SK-N-SH (cell line): ENCODE measurements around the gene C5orf58. TPM values are rescaled to one million over a fixed set of nuclear protein-coding genes. Genes with fewer than 3 reads are reported as not detected.

ENCODE experiments used
- CTCF ChIA-PET: fragments of 300-600, 350-600 bp; formaldehyde crosslinking; extraction: SDS; loops from one replicate; lab custom pipeline; 2021; lab: Yijun Ruan, JAX
- POLR2A ChIA-PET: fragments of 350-600 bp; sonication (Branson Sonifier 250); formaldehyde crosslinking; extraction: SDS; loops from one replicate; lab custom pipeline; 2020; ENCODE audit warnings: antibody characterized with exemption, inconsistent platforms; lab: Yijun Ruan, JAX
- DNase-seq: peaks from one replicate; pipeline ENCODE4 v3.0.0; 2012
- H2AFZ ChIP-seq: fragments of 200-600 bp; sonication (generic); 2 replicates; pipeline ENCODE4 v1.8.1; 2016; ENCODE audit warnings: antibody characterized with exemption, mild to moderate bottlenecking, low read depth
- H3F3A ChIP-seq: fragments of 200-600 bp; sonication (generic); replicated peaks from 2 replicates; pipeline ENCODE3; 2016; ENCODE audit warnings: antibody characterized with exemption, mild to moderate bottlenecking; ENCODE audit not compliant: insufficient read depth
- H3K27ac ChIP-seq, 2 experiments: fragments of 200-500 bp in 1 of 2; fragments of 200-600 bp in 1 of 2; sonication (Bioruptor generic) in 1 of 2; sonication (generic), shearing (Covaris generic) in 1 of 2; 2 replicates each; pipeline versions ENCODE4 v1.5.1 to v1.6.1; 2014 to 2016; ENCODE audit warnings: low read depth in 2 of 2, inconsistent platforms in 1 of 2, low read length in 1 of 2, mild to moderate bottlenecking in 1 of 2, mixed read lengths in 1 of 2
- H3K27me3 ChIP-seq: fragments of 200-600 bp; sonication (generic), shearing (Covaris generic); 2 replicates; pipeline ENCODE4 v1.6.1; 2016; ENCODE audit warnings: mixed run types; ENCODE audit not compliant: insufficient read depth
- H3K36me3 ChIP-seq, 2 experiments: fragments of 200-500 bp in 1 of 2; fragments of 200-600 bp in 1 of 2; sonication (Bioruptor generic) in 1 of 2; sonication (generic) in 1 of 2; replicated peaks in 1 of 2; 2 replicates each; pipeline versions ENCODE3 to v1.5.1; 2014 to 2016; ENCODE audit warnings: low read length in 1 of 2, mild to moderate bottlenecking in 1 of 2; ENCODE audit not compliant: insufficient read depth in 2 of 2, control insufficient read depth in 1 of 2
- H3K4me1 ChIP-seq, 2 experiments: fragments of 200-500 bp in 1 of 2; fragments of 200-600 bp in 1 of 2; sonication (Bioruptor generic) in 1 of 2; sonication (generic), shearing (Covaris generic) in 1 of 2; 2 replicates each; pipeline versions ENCODE4 v1.5.1 to v1.6.1; 2014 to 2016; ENCODE audit warnings: low read depth in 1 of 2, low read length in 1 of 2, mixed run types in 1 of 2; ENCODE audit not compliant: insufficient read depth in 2 of 2, control insufficient read depth in 1 of 2
- H3K4me2 ChIP-seq: fragments of 200-600 bp; sonication (generic), shearing (Covaris generic); 2 replicates; pipeline ENCODE4 v1.6.1; 2017; ENCODE audit warnings: mixed run types
- H3K4me3 ChIP-seq, 2 experiments: fragments of 200-500 bp in 1 of 2; fragments of 200-600 bp in 1 of 2; sonication (Bioruptor generic) in 1 of 2; sonication (generic), shearing (Covaris generic) in 1 of 2; 2 replicates each; pipeline versions ENCODE4 v1.5.1 to v1.8.1; 2014 to 2016; ENCODE audit warnings: low read depth in 2 of 2, inconsistent platforms in 1 of 2, low read length in 1 of 2, mild to moderate bottlenecking in 1 of 2, mixed read lengths in 1 of 2, moderate library complexity in 1 of 2
- H3K79me2 ChIP-seq: fragments of 200-600 bp; sonication (generic); 2 replicates; pipeline ENCODE4 v1.8.1; 2017; ENCODE audit warnings: mild to moderate bottlenecking; ENCODE audit not compliant: insufficient read depth
- H3K9ac ChIP-seq: fragments of 200-600 bp; sonication (generic); 2 replicates; pipeline ENCODE4 v1.6.1; 2017; ENCODE audit warnings: mixed run types
- H3K9me2 ChIP-seq: fragments of 200-600 bp; sonication (generic); 2 replicates; pipeline ENCODE4 v1.6.1; 2017; ENCODE audit warnings: mixed run types
- H3K9me3 ChIP-seq: fragments of 200-600 bp; sonication (generic); 2 replicates; pipeline ENCODE4 v1.6.1; 2017; ENCODE audit warnings: mixed run types, mild to moderate bottlenecking, moderate library complexity
- H4K20me1 ChIP-seq: fragments of 200-600 bp; sonication (generic); 2 replicates; pipeline ENCODE4 v1.6.1; 2017; ENCODE audit warnings: mild to moderate bottlenecking, mixed run types; ENCODE audit not compliant: insufficient read depth
- FOXJ3 ChIP-seq: sonication (generic); formaldehyde crosslinking; IDR thresholded peaks from 2 replicates; pipeline ENCODE4 v1.5.1; 2020; ENCODE audit warnings: mild to moderate bottlenecking, missing genetic modification reagents
- FOXM1 ChIP-seq: IDR thresholded peaks from 2 replicates; pipeline ENCODE4 v1.4.0; 2012; ENCODE audit warnings: low read depth, mild to moderate bottlenecking
- GATA2 ChIP-seq: sonication (generic); formaldehyde crosslinking; IDR thresholded peaks from 2 replicates; pipeline ENCODE4 v1.5.0; 2020; ENCODE audit warnings: mild to moderate bottlenecking, missing genetic modification reagents
- NRF1 ChIP-seq: IDR thresholded peaks from 2 replicates; pipeline ENCODE4 v1.6.1; 2012; ENCODE audit warnings: low read depth, mild to moderate bottlenecking, low read length
- PBX3 ChIP-seq: IDR thresholded peaks from 2 replicates; pipeline ENCODE4; 2012
- RAD21 ChIP-seq: IDR thresholded peaks from 2 replicates; pipeline ENCODE4 v1.6.1; 2012; ENCODE audit warnings: mild to moderate bottlenecking, low read length
- RCOR1 ChIP-seq: fragments of 150-350 bp; IDR thresholded peaks from 2 replicates; pipeline ENCODE4 v1.6.1; 2017; ENCODE audit warnings: antibody characterized with exemption, low read length
- REST ChIP-seq: IDR thresholded peaks from 2 replicates; pipeline ENCODE4 v1.6.1; 2012; ENCODE audit warnings: mild to moderate bottlenecking, low read depth, low read length, moderate library complexity
- RFX5 ChIP-seq: IDR thresholded peaks from 2 replicates; pipeline ENCODE4 v1.6.1; 2012; ENCODE audit warnings: mild to moderate bottlenecking, improper control_type of control experiment, low read length
- RXRA ChIP-seq: IDR thresholded peaks from 2 replicates; pipeline ENCODE4 v1.4.0; 2012; ENCODE audit warnings: low read depth, mild to moderate bottlenecking, borderline replicate concordance
- TAF1 ChIP-seq: IDR thresholded peaks from 2 replicates; pipeline ENCODE4 v1.6.1; 2012; ENCODE audit warnings: low read depth, mild to moderate bottlenecking, low read length, moderate library complexity, borderline replicate concordance
- USF1 ChIP-seq: IDR thresholded peaks from 2 replicates; pipeline ENCODE4 v1.4.0; 2012; ENCODE audit warnings: low read depth, borderline replicate concordance
- USF2 ChIP-seq: fragments of 150-350 bp; IDR thresholded peaks from 2 replicates; pipeline ENCODE4 v1.6.1; 2017; ENCODE audit warnings: antibody characterized with exemption, low read length, low read depth, borderline replicate concordance
- YY1 ChIP-seq: IDR thresholded peaks from 2 replicates; pipeline ENCODE4 v1.4.0; 2012; ENCODE audit warnings: low read depth, mild to moderate bottlenecking
- ZBTB33 ChIP-seq: IDR thresholded peaks from 2 replicates; pipeline ENCODE4 v1.4.0; 2012; ENCODE audit warnings: low read depth, borderline replicate concordance
- WGBS: methylation state at CpG from one replicate; pipeline ENCODE4 v1.1.6; 2017; ENCODE audit warnings: low lambda C conversion rate; 5-methylcytosine and 5-hydroxymethylcytosine counted together
- polyA plus RNA-seq, 3 experiments: library from polyadenylated mRNA; depleted of rRNA; stranded (reverse); fragments of >200 nt; gene quantifications; 2 replicates each; pipeline ENCODE4 v1.2.3, GENCODE V29; 2012

The C5orf58 gene
- polyA plus RNA-seq, 1 of the 3 experiments (the other 2 are of a cell fraction), result not detected

GRCh38 chr5:170287532-170287931, 54.7 kb downstream of the C5orf58 start:
- Histone ChIP-seq H3K4me3 (no peak overlapping the region), H3K4me2 (no peak overlapping the region), H3K9ac (no peak overlapping the region), H2AFZ (no peak overlapping the region), H3K9me2 (no peaks in the 10 kb centered on the region), H3K79me2 (no peaks in the 10 kb centered on the region), H3K27ac (no peak overlapping the region), H3K27me3 (0 out of 2 replicates have a peak, but pooled peaks cover under 1% of the 10 kb centered on the region), H3K4me1 (no peaks in the 10 kb centered on the region), H3K9me3 (0 out of 2 replicates have a peak, but pooled peaks cover 4% of the 10 kb centered on the region), H4K20me1 (no peaks in the 10 kb centered on the region), H3F3A (no peaks in the 10 kb centered on the region), H3K36me3 (no peaks in the 10 kb centered on the region)
- DNase-seq, result no peak
- ChIA-PET CTCF (interaction anchor here (1.1 kb wide), 1 partner anchor 20 kb away, joined by 3 read pairs; no protein-coding TSS in a partner anchor), POLR2A (interaction anchor here (0.7 kb wide), 1 partner anchor 164 kb away, joined by 3 read pairs; no protein-coding TSS in a partner anchor)
- TF ChIP-seq YY1, result no peak
- no peak for TF ChIP-seq PBX3
- no peak for TF ChIP-seq RCOR1
- no peak for TF ChIP-seq RFX5
- TF ChIP-seq TAF1, result no peak
- no peak for TF ChIP-seq REST
- no peak for TF ChIP-seq USF2
- TF ChIP-seq GATA2 (CRISPR knock-in tag), result no peak
- no peak for TF ChIP-seq FOXM1
- WGBS, result 50% methylated on average over 1 of the region's 1 CpG

GRCh38 chr5:170288151-170288550, 55.4 kb downstream of the C5orf58 start:
- Histone ChIP-seq H3K4me3 (no peak overlapping the region), H3K9me2 (no peaks in the 10 kb centered on the region), H3K36me3 (no peaks in the 10 kb centered on the region), H3K9ac (no peak overlapping the region), H3K27me3 (0 out of 2 replicates have a peak, but pooled peaks cover 6% of the 10 kb centered on the region), H3K79me2 (no peaks in the 10 kb centered on the region), H2AFZ (no peak overlapping the region), H3F3A (no peaks in the 10 kb centered on the region), H3K4me2 (no peak overlapping the region)
- POLR2A ChIA-PET, result no interaction called here
- CTCF ChIA-PET, result interaction anchor here (1.1 kb wide), 1 partner anchor 20 kb away, joined by 3 read pairs; no protein-coding TSS in a partner anchor
- 19% methylated on average over 2 of the region's 2 CpGs for WGBS
- no peak for DNase-seq
- TF ChIP-seq RCOR1 (no peak), ZBTB33 (no peak), USF1 (no peak), PBX3 (no peak), NRF1 (no peak), RXRA (no peak), FOXJ3 (CRISPR knock-in tag) (no peak), RAD21 (no peak)
- TF ChIP-seq, all 33 proteins: peak for 0
- Histone ChIP-seq H3K4me1 (no peaks in the 10 kb centered on the region), H3K9me3 (0 out of 2 replicates have a peak, but pooled peaks cover 4% of the 10 kb centered on the region), H3K27ac (no peak overlapping the region), H4K20me1 (no peaks in the 10 kb centered on the region)
